Left cardiac atrium (tissue), 4 donors: Measurements from ENCODE around the gene SLC12A7. TPM values are rescaled to one million over a fixed set of nuclear protein-coding genes. Genes with fewer than 3 reads are reported as not detected.
"Not testable (repeated sequence)": the region's sequence is repeated elsewhere in the genome, so short reads cannot be mapped to it uniquely, and the experiment has no call there.

Experiments used
- ATAC-seq, 2 donors: fragments of 200-7000 bp; cut with Tn5 transposase; one replicate each; pipeline ENCODE4 v1.9.1; 2020; ENCODE audit warnings: mild to moderate bottlenecking in 2 of 2, moderate library complexity in 2 of 2
- DNase-seq: peaks from one replicate; pipeline ENCODE4 v3.0.0-alpha.2; 2020
- intact Hi-C, 2 donors: fragments of 100-400 bp; cut with DNase I; formaldehyde crosslinking; loops; one replicate each; pipeline versions ENCODE4 v1.14.1 to v1.15.1; 2022 to 2023
- total RNA-seq, 2 donors: library from RNA; stranded (reverse); fragmentation: NEBNext Ultra II Directional; extraction: Animal tissue kit (Norgen Biotek cat#: 25700); gene quantifications; one replicate each; pipeline ENCODE4 v1.2.1, GENCODE V29; 2021
- donor health status: DM: no; HTN: yes; CAD: no.
- donor health status: DM: no; HTN: yes; CAD: no; lungs with severe emphysema.
- donor health status: DM: yes; HTN: yes; CAD: no.
- donor health status: Dilated cardiomyopathy.

SLC12A7 gene
- total RNA-seq, 2 donors from 2014 or later: 53.7 to 54.1 TPM

DNA sequence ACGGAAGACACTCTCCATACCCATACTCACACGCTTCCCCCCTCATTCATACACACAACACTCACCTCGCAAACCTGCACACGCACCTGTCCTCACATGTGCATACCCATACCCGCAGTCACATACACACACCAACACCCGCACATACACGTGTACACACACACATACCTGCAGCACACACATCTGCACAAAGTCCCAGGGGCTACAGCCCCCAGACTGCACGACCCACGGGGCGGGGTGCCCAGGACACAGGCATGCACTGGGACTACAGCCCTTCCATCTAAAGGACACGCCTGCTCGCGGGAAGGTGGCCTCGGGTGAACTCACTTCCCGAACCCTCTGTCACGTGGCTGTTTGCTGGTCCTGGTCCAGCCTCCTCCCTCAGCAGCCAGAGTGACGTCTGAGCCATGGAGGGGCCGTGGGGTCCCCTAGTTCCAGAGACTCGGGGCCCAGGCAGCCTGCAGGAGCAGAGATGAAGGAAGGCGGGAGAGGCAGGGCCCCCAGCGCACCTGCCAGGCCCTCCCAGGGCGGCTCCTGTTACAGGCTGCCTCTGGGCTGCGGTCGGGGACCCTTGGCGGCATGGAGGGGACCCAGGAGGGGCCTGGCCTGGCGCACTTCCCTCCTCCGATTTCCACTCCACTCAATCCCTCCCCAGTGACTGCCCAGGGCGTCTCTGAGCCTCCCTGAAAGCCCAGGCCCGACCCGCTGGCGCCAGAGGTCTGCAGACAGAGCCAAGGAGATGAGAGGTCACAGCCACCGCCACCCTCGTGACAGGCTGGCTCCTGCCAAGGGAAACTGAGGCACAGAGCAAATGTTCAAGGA is 8.1 kb downstream of the SLC12A7 start:
- intact Hi-C loops: no loop called here
- peak; percentile 62 to 75 for ATAC-seq

DNA sequence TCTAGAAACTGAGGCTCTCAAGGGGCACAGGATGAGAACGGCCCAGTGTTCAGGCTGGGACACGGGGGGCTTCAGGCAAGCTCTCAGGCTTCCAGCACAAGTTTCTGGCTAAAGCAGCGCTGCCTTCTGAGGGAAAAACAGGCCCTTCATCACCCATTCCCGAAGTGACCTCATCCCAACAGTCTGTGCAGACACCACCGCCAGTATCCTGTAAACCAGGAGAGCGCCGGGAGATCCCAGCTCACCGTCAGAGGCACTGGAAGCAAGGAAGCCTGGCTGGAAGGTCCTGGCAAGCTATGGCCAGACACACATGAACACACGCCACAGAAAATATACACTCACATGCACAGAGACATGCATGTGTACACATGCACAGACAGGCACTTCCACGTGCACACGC is 8.8 kb downstream of the SLC12A7 start:
- no peak for DNase-seq
- intact Hi-C loops: no loop called here
- ATAC-seq: no peak

More for the DNA sequence above, 8.1 kb downstream of the SLC12A7 start:
- DNase-seq: peak; percentile 90

DNA sequence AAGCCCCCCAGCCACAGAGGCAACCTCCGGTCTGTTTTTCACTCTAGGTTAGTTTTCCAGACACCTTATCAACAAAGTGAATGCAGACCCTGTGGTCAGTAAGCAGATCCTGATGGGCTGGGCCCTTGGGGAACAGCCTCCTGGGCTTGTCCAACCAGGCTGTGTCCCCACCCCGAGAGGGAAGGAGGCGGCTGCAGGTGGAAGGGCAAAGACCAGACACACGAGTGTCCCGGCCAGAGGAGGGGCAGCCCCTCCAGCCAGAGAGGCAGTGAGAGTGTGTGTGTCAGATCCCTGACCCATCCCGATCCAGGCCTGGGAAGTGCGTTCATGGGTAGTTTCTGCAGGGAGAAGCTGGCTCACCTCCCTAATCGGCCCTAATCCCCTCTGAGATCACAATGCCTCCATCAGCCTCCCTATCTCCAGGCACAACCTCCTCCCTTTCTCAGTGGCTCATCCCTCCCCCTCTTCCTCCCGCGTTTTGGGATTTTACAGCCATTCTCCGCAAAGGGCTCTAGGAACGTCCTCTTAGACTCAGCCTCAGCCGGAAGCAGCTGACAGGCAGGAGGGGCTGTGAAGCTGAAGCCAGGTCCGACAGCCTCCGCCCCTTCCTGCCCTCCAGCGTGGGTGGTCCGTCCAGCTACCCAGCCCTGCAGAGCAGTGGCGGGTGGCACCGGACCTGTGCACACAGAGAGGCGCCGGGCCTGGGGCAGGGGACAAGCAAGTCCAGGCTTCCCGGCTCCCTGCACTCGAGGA is 9.7 kb downstream of the SLC12A7 start:
- intact Hi-C loops: no loop called here
- ATAC-seq (peak; percentile 29 to 33), DNase-seq (peak; percentile 72)

DNA sequence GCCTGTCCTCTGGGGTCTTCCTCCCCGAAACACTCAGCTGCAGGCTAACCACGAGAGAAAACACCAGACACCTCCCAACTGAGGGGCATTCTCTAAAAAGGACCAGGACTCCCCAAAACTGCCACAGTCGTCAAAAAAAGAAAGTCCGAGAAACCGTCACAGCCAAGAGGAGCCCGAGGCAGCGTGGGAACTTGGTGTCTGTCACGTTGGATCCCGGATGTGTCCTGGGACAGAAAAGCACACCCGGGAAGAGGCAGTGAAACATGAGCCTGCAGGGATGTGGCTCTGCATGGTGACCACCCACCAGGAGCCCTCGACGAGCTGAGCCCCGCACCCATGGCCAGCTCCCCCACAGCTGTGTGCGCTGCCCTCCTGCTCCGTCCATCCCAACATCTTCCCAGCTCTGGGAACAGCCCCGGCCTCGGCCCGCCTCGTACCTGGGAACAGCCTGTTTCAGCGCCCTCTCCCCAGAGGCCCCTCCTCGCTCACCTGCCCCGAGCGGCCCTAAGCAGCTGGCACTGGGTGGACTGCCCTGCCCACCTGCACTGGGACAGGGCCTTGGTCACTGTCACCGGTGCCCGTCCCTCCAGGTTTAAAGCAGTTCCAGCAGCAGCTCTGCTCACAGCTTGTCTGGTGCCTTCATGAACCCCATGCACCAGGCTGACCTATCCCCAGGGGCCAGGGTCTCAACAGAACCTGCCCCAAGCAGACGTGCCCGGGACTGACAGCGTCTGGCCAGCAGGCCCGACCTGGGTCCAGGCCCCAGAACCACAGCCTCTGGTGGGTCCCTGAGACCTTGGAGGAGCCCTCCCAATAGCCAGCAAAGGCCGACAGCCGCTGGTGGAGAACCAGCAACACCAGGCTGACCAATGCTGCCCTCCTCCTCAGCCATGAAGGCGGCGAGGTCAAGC is 10.9 kb downstream of the SLC12A7 start:
- ATAC-seq (no peak), DNase-seq (no peak)
- intact Hi-C loops: no loop called here

DNA sequence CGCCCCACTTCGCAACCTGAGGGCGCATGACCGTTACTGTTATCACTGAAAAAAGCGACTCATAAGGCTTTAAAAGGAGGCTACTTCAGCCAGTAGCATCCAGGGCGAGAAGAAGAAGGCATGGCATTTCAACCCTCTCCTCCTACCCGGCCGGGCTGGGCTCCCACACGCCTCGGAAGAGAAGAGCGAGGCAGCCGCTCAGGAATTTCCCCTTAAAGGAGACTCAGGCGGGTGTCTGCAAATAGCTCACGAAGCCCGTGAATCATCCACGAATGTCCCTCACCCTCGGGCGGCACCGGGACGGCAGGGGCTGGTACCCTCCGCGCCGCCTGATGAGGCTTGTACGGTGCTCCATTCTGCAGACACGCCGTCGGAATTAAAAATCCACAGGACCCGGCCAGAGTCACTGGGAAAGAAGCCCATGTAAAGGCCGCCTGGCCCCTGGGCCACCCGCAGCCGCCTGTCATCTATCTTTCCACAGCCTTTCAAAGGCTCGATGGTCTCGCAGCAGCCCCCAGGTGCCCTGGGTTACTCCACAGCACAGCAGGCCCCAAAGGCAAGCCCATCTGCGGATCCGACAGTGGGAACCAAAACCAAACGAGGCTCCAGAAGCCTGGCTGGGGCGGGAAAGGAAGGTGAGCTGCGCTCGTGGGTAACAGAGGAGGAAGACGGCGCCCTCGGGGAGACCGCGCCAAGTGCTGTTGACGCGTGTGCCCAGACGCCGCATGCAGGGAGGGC is 11.8 kb downstream of the SLC12A7 start:
- DNase-seq (no peak), ATAC-seq (peak in 1 of 2 donors; percentile 9)
- intact Hi-C loops: no loop called here

DNA sequence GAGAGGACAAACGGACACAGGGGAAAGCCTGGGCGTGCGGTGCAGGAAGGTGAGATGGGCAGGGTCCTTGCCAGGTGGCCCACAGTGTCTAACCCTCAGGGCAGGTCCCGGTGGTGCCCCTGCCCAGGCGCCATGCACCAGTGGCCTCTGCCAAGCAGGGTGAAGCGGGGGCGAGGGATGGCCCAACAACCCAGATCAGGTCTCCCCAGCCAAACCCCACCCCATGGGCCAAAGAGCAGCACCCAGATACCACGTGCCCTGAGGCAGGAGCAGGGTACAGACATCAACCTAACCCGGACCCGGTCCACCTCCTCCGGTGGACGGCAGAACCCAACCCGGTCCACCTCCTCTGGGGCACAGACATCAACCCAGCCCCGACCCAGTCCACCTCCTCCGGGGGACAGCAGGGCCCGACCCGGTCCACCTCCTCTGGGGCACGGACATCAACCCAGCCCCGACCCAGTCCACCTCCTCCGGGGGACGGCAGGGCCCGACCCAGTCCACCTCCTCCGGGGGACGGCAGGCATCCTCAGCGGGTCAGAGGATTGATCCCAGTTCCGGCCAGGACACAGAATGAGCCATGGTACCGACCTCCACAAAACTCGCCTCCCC is 12.8 kb downstream of the SLC12A7 start:
- no peak for DNase-seq
- intact Hi-C loops: no loop called here

DNA sequence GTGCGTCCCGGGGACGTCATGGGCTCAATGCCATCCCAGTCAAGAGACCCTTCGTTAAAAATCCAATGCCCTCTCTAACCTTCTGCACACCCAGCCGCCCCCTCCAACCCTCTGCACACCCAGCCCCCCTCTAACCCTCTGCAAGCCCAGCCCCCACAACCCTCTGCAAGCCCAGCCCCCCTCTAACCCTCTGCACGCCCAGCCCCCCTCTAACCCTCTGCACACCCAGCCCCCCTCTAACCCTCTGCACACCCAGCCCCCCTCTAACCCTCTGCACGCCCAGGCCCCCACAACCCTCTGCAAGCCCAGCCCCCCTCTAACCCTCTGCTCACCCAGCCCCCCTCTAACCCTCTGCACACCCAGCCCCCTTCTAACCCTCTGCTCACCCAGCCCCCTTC is 13.9 kb downstream of the SLC12A7 start:
- DNase-seq, ATAC-seq, intact Hi-C loops: not testable (repeated sequence)

More for the DNA sequence above, 12.8 kb downstream of the SLC12A7 start:
- ATAC-seq: peak in 1 of 2 donors; percentile 42

DNA sequence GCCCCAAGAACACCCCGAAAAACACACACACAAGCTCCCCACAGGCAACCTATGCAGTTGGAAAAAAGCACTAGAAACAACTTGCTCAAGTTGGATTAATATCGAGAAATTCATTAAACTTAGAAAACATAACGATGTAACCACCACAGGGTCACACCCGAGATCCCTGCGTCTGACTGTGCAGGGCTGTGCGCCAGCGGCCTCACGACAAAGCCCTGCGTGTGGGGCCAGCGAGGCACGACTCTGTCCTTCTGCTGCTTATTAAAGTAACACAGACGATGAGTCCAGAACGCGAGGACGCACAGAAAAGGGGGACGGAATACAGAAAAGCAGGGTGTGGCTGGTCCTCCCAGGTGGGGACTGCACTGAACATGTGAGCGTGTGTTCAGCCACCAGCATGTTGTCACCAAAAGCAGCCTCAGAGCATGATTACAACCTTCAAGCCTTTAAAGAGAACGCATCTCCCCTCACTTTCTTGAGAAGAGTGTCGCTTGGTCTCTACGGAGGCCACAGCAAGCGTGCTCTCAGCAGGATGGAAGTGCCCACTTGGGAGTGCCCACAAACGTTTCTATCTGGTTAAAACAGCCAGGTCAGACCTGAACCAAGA is 14.4 kb downstream of the SLC12A7 start:
- ATAC-seq (no peak), DNase-seq (no peak)
- intact Hi-C loops: no loop called here

DNA sequence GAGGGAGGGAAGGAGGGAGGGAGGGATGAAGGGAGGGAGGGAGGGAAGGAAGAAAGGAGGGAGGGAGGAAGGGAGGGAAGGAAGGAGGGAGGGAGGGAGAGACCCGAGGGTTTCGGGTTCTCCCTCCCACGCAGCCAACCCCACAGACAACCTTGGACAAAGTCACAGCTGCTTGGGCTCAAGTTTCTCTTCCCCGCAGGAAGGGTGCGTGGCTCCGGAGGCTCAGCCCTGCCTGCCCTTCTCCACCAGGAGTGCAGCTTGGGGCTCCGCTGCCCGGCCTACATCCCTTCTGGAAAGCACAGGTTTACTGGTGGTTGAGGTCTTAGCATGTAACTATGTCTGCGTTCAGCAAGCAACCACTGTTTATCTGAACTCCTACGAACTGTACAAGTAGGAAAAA is 15.0 kb downstream of the SLC12A7 start:
- ATAC-seq (no peak), DNase-seq (no peak)
- intact Hi-C loops: no loop called here

DNA sequence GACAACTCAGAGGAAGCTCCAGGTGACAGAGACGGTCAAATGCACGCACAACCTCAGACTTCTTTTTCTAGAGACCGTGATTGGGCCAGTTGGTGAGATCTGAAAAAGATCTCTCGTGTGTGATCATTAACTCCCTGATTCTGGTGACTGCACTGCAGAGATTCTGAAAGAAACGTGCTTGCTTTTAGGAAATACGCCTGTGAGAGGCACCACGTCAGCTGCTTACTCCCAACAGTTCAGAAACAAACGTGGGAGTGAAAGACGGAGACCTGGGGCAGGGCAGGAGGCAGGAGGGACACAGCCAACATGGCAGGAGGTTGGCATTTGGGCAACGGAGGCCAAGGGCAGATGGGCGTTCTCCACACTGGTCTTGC is 15.9 kb downstream of the SLC12A7 start:
- DNase-seq (no peak), ATAC-seq (no peak)
- intact Hi-C loops: no loop called here

DNA sequence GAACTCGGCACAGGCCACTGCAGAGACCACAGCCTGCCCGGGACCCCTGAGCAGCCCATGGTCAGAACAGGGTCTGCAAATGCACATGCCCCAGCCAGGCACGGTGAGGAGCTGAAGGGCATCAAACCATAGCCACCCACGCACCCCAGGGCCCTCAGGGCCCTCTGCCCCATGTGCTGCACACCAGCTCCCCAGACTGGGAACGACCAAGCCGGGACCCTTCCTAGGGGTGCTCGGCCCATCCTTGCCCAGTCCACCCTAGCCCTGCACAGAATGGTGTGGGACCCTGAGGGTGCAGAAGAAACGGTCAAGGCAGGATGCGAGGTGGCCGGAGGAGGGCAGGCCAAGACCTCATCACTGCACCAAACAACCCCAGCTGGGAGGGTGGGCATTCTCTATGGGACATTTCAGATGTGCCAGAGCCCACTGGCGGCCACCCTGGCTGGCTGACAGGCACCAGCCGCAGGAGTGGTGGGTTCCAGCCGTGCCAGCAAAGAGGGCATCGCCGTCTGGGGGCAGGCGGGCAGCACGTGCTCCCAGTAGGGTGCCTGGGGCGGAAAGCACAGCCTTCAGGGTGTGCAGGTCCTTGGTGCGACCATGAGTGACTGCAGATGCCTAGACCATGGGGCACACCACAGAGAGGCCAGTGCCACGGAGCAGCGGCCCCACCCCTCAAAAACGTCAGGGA is 16.4 kb downstream of the SLC12A7 start:
- ATAC-seq: no peak

DNA sequence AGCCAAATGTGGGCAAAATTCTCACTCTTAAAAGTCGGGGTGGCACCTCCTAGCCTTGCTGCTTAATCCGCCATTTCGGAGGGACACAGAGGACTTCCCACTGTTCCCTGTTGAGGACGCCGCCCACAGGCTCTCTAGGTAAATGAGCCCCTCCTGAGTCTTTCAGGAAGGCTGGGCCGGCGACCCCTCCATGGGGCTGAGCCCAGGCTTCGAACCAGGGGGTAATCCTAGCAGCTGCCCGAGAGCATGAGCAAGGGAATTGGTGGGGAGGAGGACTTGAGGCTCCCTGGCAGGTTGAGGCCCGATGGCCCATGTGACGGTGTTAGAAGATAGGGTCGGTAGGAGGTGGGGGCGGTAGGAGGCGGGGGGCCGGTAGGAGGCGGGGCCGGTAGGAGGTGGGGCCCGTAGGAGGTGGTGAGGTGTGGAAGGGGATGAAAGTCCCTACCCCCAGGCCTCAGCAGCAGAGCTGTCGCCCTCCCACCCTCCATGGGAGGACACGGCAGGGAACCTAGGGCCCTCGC is 17.1 kb downstream of the SLC12A7 start:
- DNase-seq (no peak), ATAC-seq (no peak)
- intact Hi-C loops: loop anchor here in 1 of 2 donors (5.0 kb wide), 1 partner anchor 43 kb away; no protein-coding TSS in a partner anchor

More for the DNA sequence above, 16.4 kb downstream of the SLC12A7 start:
- intact Hi-C loops: no loop called here
- no peak for DNase-seq

DNA sequence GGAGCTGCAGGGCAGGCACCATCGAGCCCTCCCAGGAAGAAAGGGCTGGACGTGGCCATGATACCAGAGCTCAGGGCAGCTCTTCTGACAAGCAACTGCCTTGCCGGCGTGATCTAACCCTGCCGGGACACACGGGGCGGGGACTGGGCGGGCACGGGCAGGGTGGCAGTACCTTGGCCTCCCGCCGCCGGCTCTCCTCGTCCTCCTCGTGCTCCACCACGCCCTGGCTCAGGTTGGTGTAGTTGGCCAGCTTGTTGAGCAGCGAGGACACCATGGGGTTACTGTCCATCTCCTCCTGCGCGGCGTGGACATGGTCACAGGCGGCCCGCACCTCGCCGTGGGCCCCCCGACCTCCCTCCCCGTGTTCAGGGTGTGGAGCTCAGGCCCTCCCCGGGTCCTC is 18.5 kb downstream of the SLC12A7 start:
- no peak for DNase-seq
- ATAC-seq: peak in 1 of 2 donors; percentile 23
- intact Hi-C loops: loop anchor here in 1 of 2 donors (5.0 kb wide), 1 partner anchor 44 kb away; no protein-coding TSS in a partner anchor

DNA sequence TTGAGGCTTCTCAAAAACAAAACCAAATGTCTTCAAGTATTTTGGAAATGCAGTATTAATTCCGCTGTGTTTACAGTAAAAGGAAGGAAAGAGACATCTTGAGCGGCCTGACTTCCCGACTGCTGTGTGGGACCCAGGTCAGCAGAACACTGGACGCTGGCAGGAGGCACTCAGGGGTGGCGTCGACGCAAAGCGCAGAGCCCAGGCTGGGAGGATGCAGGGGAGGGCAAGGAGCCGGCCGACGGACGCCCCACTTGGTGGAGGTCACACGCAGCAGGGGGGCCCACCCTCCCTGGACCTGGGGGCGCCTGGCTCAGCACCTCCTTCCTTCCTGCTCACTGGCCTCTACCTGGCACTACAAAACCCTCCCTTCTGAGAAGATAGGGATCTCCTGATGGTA is 19.7 kb downstream of the SLC12A7 start:
- no peak for DNase-seq
- no peak for ATAC-seq
- intact Hi-C loops: loop anchor here in 1 of 2 donors (5.0 kb wide), 1 partner anchor 45 kb away; no protein-coding TSS in a partner anchor

DNA sequence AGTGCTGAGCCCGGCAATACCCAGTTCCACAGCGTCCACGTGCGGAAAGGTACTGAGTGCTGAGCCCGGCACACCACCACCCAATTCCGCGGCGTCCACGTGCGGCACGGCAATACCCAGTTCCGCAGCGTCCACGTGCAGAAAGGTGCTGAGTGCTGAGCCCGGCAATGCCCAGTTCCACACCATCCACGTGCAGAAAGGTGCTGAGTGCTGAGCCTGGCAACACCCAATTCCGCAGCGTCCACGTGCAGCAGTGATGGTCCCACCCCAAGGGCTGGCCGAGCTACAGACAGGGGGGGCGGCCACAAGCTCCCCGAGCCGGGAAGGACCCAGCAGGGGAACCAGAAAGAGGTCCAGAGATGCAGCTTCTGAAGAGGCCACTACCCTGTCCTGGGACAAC is 20.2 kb downstream of the SLC12A7 start:
- DNase-seq (no peak), ATAC-seq (peak in 1 of 2 donors; percentile 17)
- intact Hi-C loops: loop anchor here in 1 of 2 donors (5.0 kb wide), 1 partner anchor 46 kb away; no protein-coding TSS in a partner anchor

DNA sequence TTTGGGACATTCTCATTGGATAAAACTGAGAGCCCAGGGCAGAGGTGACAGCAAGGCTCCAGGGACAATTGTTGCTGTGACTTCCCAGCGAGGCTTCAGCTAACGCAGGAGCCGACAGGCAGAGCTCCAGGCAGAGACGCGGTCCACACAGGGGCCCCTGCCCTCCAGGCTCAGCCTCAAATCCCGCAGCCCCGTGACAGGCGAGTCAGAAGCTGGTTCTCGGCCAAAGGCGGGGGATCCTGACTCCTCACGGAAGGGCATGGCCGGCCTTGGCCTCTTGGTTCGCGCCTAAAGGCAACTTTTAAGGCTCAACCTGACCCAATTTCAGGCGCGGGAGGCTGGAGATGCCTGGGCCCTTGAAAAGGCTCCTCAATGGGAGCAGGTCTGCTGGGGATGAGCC is 21.3 kb downstream of the SLC12A7 start:
- DNase-seq (no peak), ATAC-seq (peak; percentile 27 to 34)
- intact Hi-C loops: loop anchor here in 1 of 2 donors (5.0 kb wide), 1 partner anchor 47 kb away; no protein-coding TSS in a partner anchor

DNA sequence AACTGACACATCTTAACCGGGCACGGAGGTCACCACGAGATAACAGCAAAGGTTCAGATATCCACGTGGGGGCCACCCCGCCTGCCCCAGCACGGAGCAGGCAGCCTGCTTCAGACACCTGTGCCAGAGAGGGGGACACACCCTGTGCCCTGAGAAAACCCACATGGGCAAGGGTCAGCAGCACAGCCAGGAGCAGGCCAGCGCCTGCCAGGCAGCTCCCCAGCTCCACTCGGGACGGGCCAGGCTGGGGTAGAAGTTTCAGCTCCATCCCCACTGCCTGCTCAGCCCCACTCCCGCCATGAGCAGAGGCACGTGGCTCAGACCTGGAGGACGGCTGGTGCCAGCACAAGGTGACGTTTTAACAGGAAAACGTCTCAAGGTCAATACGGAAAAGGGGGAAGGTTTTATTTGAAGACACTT is 22.2 kb downstream of the SLC12A7 start:
- intact Hi-C loops: loop anchor here in 1 of 2 donors (5.0 kb wide), 1 partner anchor 48 kb away; no protein-coding TSS in a partner anchor
- ATAC-seq: peak; percentile 2 to 5
- DNase-seq: no peak
